Ovary (tissue), 3 donors: Measurements from ENCODE around the gene PTPN1.

ENCODE experiments used
- CTCF ChIP-seq, 3 donors: fragments of 450-650 bp in 2 of 3; fragments of 200-600 bp in 1 of 3; IDR thresholded peaks; one replicate each; pipeline versions ENCODE4 v1.5.1 to v1.8.0; 2016 to 2022; ENCODE audit warnings: antibody characterized with exemption in 3 of 3, mild to moderate bottlenecking in 1 of 3
- POLR2A ChIP-seq: fragments of 450-650 bp; IDR thresholded peaks from one replicate; pipeline ENCODE4 v1.6.1; 2017; ENCODE audit warnings: antibody characterized with exemption, mild to moderate bottlenecking, moderate library complexity
- donor health status: DM: no; HTN: no; CAD: no.

GRCh38 chr20:50605136-50605535 lies 95.0 kb downstream of the PTPN1 start:
- TF ChIP-seq CTCF (IDR thresholded peaks at IDR 0.05) (no peak), POLR2A (no peak)
